ENCODE data around the gene PTGIS. TPM values are rescaled to one million over a fixed set of nuclear protein-coding genes. Genes with fewer than 3 reads are reported as not detected.

The PTGIS gene
- total RNA-seq, 4 donors from 2014 or later: 17.0 to 39.2 (median 32.4) TPM

DNA sequence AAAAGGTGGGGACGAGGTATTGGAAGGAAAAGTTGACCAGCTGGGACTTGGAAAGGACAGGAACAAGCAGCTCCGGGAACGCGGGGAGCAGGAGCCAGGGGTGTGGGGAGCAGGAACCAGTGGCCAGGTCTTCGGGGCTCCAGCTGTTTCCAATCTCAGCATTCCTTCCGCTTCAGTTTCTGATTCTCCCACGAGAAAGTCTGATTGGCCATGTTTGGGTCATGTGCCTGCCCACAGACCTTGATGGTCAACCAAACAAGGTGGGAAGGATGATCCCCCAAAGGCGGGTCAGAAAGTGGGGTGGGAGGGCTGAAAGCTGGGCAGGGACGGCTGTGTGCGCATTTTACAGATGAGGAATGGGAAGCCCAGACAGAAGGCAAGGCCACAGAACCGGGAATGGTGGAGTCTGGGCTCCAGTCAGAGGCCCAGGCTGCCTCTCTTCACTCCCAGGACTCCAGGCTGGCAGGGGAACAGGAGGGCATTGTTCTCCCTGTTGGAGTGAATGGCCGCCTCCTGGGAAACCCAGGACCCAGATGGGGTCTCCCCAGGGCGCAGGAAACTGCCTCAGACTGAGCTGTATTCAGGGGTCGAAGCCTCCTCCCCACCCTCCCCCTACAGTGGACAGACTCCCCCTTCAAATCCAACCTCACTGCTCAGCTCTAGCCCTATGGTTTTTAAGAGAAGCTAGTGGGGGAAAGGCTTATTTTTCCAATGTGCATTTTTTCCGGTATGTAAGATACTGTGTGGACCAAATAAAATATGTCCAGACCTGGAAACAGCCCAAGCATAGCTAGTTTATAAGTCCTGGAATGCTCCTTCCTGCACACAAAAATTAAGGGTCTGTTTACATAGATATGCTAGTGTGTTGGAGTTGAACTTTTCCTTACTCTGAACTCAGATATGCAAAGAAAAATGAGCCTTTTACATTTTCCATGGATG lies 12.2 kb upstream of the PTGIS start:
- TF ChIP-seq, protein P1, sequence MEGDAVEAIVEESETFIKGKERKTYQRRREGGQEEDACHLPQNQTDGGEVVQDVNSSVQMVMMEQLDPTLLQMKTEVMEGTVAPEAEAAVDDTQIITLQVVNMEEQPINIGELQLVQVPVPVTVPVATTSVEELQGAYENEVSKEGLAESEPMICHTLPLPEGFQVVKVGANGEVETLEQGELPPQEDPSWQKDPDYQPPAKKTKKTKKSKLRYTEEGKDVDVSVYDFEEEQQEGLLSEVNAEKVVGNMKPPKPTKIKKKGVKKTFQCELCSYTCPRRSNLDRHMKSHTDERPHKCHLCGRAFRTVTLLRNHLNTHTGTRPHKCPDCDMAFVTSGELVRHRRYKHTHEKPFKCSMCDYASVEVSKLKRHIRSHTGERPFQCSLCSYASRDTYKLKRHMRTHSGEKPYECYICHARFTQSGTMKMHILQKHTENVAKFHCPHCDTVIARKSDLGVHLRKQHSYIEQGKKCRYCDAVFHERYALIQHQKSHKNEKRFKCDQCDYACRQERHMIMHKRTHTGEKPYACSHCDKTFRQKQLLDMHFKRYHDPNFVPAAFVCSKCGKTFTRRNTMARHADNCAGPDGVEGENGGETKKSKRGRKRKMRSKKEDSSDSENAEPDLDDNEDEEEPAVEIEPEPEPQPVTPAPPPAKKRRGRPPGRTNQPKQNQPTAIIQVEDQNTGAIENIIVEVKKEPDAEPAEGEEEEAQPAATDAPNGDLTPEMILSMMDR (IDR thresholded peaks at IDR 0.05; ENCODE audit: low read depth): no peak

DNA sequence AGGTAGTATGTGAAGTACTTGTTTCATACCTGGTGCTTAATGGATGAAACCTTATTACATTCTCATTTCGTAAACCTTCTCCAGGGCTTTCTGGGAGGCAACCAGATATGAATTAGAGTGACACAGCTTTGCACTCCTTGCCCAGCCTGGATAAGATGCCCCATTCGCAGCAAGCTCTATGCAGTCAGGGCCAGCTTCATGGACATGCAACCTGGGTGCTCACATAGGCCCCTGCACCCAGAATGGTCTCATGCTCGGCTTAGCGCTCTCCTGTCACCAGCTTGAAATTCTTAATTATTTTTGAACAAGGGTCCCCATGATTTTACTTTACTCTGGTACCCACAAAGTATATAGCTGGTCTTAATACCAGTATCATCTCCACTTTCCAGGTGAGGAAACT lies 11.3 kb upstream of the PTGIS start:
- TF ChIP-seq, protein P1 (IDR thresholded peaks at IDR 0.05; ENCODE audit: low read depth): no peak

DNA sequence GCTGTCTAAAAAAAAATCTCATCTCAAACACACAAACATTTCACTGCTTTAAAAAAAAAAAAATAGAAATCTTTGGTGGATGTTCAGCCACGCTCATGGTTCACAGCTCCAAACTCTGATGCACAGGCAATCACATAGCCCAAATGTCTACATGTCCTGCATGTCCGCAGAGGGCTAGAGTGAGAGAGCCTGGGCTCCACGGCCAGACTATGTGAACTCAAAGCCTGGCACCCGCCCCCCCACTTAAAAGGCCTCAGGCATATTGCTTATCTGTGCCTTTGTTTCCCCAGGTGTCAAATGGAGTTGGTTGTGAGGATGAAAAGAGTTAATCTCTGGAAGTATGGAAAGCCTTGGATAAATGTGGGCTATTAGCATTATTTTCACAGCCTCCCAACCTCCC lies 10.5 kb upstream of the PTGIS start:
- TF ChIP-seq, protein P1 (IDR thresholded peaks at IDR 0.05; ENCODE audit: low read depth): no peak

DNA sequence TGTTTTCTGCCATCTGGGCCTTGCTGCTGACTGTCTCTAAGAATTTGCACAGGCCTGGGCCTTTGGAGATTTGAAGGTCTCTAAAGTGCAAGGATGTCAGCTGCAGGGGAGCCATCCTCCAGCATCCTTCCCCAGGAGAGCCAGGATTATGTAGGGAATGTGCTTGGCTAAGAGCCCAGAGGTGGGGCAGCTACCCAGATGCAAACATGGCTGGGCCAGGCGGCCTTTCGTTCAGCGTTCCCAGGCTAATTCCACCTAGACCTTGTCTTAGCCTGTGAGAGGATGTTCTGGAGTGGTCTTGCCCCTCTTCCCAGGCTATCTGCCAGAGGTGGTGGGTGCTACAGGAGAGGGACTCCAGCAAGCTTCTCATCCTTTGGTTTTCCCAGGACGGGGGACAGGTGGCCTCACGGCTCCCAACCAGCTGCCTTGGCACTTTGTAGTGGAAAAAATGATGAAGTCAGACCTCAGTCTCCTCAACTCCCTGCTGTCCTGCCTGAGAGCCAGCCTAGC lies 7.7 kb upstream of the PTGIS start:
- TF ChIP-seq, protein P1 (IDR thresholded peaks at IDR 0.05; ENCODE audit: low read depth): no peak

DNA sequence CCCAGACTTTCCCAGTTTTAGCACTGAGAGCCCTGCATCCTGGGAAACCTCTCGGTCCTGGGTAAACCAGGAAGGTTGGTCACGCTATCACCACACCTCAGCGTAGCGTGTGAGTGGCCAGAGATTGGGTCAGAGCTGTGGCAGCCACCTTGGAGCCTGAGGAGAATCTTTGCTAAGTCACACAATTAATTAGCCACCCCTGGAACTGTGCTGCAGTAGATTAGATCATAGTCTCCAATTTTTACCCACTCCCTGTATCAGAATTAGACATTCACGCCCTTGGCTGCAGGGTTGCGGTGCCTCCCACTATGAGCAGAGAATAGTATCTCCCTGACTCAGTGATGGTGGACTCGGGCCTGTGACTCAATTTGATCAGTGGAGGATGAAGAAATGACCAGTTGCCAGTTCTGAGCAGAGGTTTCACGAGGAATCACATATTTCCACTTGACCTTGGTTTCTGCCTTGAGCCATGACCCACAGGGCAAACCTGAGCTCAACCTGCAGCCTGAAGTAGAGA lies 6.0 kb upstream of the PTGIS start:
- TF ChIP-seq, protein P1 (IDR thresholded peaks at IDR 0.05; ENCODE audit: low read depth): no peak

DNA sequence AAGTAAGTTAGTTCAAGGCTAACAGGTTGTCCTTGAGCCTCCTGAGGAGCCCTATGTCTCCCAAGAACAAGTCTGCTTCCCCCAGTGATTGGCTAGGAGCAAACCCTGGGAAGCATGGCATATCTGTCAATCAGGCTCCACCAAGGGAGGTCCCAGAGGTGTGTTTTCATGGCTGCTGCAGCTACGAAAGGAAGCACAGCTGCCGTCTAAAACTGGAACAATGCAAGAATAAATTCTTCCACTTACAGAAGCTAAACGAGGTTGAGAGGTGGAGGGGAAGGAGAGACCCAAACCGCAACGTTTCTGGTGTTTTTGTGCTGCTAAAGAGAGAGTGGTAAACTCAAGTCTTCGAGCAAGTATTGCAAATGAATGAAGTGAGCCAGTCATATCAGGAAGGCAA lies 4.9 kb upstream of the PTGIS start:
- TF ChIP-seq, protein P1 (IDR thresholded peaks at IDR 0.05; ENCODE audit: low read depth): no peak

DNA sequence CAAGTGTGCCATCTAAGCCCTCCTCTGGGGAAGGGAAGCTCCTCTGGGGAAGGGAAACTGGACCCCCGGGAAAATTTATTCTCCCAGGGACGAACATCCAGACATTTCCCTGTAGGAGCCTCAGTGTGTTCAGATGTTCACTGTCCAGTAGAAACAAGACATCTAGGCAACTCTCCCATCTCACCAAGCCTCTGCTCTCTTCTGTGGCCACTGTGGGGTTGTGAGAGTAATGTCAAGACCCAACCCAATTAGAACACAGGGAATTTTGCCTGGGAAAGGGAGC lies 3.6 kb upstream of the PTGIS start:
- TF ChIP-seq, protein P1 (IDR thresholded peaks at IDR 0.05; ENCODE audit: low read depth): no peak

Measured in subcutaneous adipose tissue (tissue), 4 donors.